ENCODE results near the gene EFHD1.

Gene EFHD1

DNA sequence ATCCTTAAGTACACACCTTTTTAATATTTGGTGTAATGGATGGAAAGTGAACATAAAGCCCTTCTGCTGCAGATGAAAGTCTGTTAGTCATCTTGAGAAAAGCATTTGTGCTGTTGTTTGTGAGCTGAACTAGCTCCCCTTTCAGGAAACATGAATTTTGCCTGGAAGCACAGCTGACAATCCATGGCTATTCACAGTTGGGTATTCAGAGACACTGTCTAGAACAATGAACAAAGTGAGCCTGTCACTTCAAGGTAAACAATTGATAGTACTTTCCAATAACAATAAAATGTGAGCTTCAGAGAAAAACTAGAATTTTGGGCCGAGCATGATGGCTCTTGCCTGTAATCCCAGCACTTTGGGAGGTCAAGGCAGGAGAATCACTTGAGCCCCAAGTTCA lies 6.8 kb upstream of the EFHD1 start:
- no peak for DNase-seq (ENCODE audit: low read depth in 1 of 2, low spot score in 1 of 2)
- no peak overlapping the region for H3K4me3 ChIP-seq (replicated peaks; ENCODE audit: insufficient read depth, low read length)
- H3K27me3 ChIP-seq (ENCODE audit: insufficient read depth, poor library complexity, severe bottlenecking) = peaks cover 16% of the 10 kb centered on the region
- TF ChIP-seq, protein P1, sequence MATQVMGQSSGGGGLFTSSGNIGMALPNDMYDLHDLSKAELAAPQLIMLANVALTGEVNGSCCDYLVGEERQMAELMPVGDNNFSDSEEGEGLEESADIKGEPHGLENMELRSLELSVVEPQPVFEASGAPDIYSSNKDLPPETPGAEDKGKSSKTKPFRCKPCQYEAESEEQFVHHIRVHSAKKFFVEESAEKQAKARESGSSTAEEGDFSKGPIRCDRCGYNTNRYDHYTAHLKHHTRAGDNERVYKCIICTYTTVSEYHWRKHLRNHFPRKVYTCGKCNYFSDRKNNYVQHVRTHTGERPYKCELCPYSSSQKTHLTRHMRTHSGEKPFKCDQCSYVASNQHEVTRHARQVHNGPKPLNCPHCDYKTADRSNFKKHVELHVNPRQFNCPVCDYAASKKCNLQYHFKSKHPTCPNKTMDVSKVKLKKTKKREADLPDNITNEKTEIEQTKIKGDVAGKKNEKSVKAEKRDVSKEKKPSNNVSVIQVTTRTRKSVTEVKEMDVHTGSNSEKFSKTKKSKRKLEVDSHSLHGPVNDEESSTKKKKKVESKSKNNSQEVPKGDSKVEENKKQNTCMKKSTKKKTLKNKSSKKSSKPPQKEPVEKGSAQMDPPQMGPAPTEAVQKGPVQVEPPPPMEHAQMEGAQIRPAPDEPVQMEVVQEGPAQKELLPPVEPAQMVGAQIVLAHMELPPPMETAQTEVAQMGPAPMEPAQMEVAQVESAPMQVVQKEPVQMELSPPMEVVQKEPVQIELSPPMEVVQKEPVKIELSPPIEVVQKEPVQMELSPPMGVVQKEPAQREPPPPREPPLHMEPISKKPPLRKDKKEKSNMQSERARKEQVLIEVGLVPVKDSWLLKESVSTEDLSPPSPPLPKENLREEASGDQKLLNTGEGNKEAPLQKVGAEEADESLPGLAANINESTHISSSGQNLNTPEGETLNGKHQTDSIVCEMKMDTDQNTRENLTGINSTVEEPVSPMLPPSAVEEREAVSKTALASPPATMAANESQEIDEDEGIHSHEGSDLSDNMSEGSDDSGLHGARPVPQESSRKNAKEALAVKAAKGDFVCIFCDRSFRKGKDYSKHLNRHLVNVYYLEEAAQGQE (IDR thresholded peaks at IDR 0.05; ENCODE audit: insufficient replicate concordance, low read depth) = no peak
- TF ChIP-seq POLR2AphosphoS5 (IDR thresholded peaks at IDR 0.05; ENCODE audit: low read depth) (no peak), SPI1 (IDR thresholded peaks at IDR 0.05; ENCODE audit: borderline replicate concordance, low read depth) (no peak), GABPA (IDR thresholded peaks at IDR 0.05; ENCODE audit: low read depth) (no peak)
- TF ChIP-seq, protein P2, sequence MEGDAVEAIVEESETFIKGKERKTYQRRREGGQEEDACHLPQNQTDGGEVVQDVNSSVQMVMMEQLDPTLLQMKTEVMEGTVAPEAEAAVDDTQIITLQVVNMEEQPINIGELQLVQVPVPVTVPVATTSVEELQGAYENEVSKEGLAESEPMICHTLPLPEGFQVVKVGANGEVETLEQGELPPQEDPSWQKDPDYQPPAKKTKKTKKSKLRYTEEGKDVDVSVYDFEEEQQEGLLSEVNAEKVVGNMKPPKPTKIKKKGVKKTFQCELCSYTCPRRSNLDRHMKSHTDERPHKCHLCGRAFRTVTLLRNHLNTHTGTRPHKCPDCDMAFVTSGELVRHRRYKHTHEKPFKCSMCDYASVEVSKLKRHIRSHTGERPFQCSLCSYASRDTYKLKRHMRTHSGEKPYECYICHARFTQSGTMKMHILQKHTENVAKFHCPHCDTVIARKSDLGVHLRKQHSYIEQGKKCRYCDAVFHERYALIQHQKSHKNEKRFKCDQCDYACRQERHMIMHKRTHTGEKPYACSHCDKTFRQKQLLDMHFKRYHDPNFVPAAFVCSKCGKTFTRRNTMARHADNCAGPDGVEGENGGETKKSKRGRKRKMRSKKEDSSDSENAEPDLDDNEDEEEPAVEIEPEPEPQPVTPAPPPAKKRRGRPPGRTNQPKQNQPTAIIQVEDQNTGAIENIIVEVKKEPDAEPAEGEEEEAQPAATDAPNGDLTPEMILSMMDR (IDR thresholded peaks at IDR 0.05; ENCODE audit: insufficient read depth, low read length) = no peak
- H3K27ac ChIP-seq (replicated peaks) = no peak overlapping the region

DNA sequence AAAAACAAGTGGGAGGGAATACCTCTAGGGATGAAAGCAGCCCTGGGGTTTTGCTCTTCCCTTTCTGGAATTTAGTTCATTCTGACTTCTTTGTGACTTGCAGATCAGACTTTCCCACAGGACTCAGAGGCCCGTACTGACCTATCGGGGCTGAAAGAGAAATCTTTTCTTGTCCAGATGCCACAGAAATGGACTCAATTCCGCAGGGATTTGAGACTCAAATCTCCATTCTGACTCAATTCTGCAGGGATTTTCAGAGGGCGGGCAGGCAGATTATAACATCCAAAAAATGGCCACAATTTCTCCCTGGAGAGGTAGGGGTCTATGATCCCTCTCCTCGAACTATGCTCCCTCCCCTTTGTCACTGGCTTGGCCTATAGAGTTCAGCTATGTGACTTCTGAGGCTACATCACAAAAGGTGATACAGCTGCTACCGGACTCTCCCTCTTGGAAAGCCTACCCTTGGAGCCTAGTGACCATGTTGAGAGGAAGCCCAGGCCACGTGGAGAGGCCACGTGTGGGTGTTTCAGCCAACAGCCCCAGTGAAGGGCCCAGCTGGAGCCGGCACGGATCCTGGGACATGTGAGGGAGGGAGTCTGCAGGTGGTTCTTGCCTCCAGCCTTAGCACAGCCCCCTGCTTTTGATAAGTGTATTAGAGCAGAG lies 4.8 kb upstream of the EFHD1 start:
- H3K27me3 ChIP-seq (ENCODE audit: insufficient read depth, poor library complexity, severe bottlenecking) = peaks cover 35% of the 10 kb centered on the region
- H3K4me3 ChIP-seq (replicated peaks; ENCODE audit: insufficient read depth, low read length) = no peak overlapping the region
- TF ChIP-seq, protein P2 (IDR thresholded peaks at IDR 0.05; ENCODE audit: insufficient read depth, low read length) = no peak
- TF ChIP-seq GABPA (IDR thresholded peaks at IDR 0.05; ENCODE audit: low read depth) (no peak), SPI1 (IDR thresholded peaks at IDR 0.05; ENCODE audit: borderline replicate concordance, low read depth) (no peak)
- TF ChIP-seq, protein P1 (IDR thresholded peaks at IDR 0.05; ENCODE audit: insufficient replicate concordance, low read depth) = no peak
- DNase-seq (ENCODE audit: low read depth in 1 of 2, low spot score in 1 of 2) = no peak
- H3K27ac ChIP-seq (replicated peaks) = no peak overlapping the region

DNA sequence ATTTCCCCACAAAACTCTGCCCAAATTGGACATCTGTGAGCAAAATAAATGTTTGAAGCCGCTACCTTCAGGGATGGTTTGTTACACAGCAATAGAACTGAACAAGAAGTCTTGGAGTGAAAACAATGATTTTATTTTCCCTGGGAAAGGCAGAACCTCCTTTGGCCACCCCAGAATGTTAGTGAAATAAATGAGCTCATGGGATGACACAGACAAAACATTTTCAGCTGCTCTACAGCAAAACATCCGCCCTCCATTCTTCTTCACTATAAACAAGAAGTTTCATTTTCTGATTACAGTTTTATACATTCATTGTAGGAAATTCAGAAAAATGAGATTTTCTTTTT lies 4.3 kb upstream of the EFHD1 start:
- Histone ChIP-seq H3K4me3 (replicated peaks; ENCODE audit: insufficient read depth, low read length) (no peak overlapping the region), H3K27me3 (ENCODE audit: insufficient read depth, poor library complexity, severe bottlenecking) (peaks cover 39% of the 10 kb centered on the region), H3K27ac (replicated peaks) (no peak overlapping the region)
- no peak for TF ChIP-seq GABPA (IDR thresholded peaks at IDR 0.05; ENCODE audit: low read depth)
- TF ChIP-seq, protein P2 (IDR thresholded peaks at IDR 0.05; ENCODE audit: insufficient read depth, low read length) = no peak
- TF ChIP-seq, protein P1 (IDR thresholded peaks at IDR 0.05; ENCODE audit: insufficient replicate concordance, low read depth) = no peak
- no peak for TF ChIP-seq SPI1 (IDR thresholded peaks at IDR 0.05; ENCODE audit: borderline replicate concordance, low read depth)
- no peak for TF ChIP-seq POLR2AphosphoS5 (IDR thresholded peaks at IDR 0.05; ENCODE audit: low read depth)
- DNase-seq (ENCODE audit: low read depth in 1 of 2, low spot score in 1 of 2) = no peak
